NT2/D1 (cell line): ENCODE data around the gene CAMK2B.

Experiments
- DNase-seq: peaks from one replicate; pipeline ENCODE4 v3.0.0-alpha.2; 2011; ENCODE audit warnings: low read depth, low spot score
- H3K27me3 ChIP-seq: 2 replicates; pipeline ENCODE4 v1.6.0; 2011; ENCODE audit warnings: mild to moderate bottlenecking; ENCODE audit not compliant: insufficient read length, insufficient read depth
- H3K36me3 ChIP-seq: 2 replicates; pipeline ENCODE4 v1.6.1; 2011; ENCODE audit warnings: mild to moderate bottlenecking, low read length, mixed read lengths; ENCODE audit not compliant: insufficient read depth, insufficient read length
- H3K4me1 ChIP-seq: 2 replicates; pipeline ENCODE4 v1.5.1; 2011; ENCODE audit not compliant: insufficient read depth, insufficient read length
- H3K4me3 ChIP-seq: 2 replicates; pipeline ENCODE4 v1.5.1; 2011; ENCODE audit warnings: low read depth; ENCODE audit not compliant: insufficient read length
- H3K9ac ChIP-seq: 2 replicates; pipeline ENCODE4 v1.6.0; 2011; ENCODE audit warnings: low read depth; ENCODE audit not compliant: insufficient read length
- H3K9me3 ChIP-seq: 2 replicates; pipeline ENCODE4 v1.5.1; 2011; ENCODE audit warnings: mild to moderate bottlenecking, low read length; ENCODE audit not compliant: insufficient read depth
- SUZ12 ChIP-seq: IDR thresholded peaks from 2 replicates; pipeline ENCODE4 v1.6.1; 2011; ENCODE audit not compliant: insufficient read length, insufficient read depth; ENCODE audit errors: extremely low read depth
- YY1 ChIP-seq: IDR thresholded peaks from 2 replicates; pipeline ENCODE4 v1.6.1; 2011; ENCODE audit not compliant: insufficient read length, insufficient read depth
- ZNF274 ChIP-seq: IDR thresholded peaks from 2 replicates; pipeline ENCODE4 v1.6.1; 2011; ENCODE audit warnings: mild to moderate bottlenecking, low read depth, low read length

The CAMK2B gene

GRCh38 chr7:44217852-44218402, 107.5 kb downstream of the CAMK2B start:
- H3K9ac ChIP-seq, result peak overlapping the region; percentile 47
- H3K36me3 ChIP-seq, result peaks cover 22% of the 10 kb centered on the region
- no peak overlapping the region for H3K4me3 ChIP-seq
- TF ChIP-seq SUZ12 (no peak), ZNF274 (no peak), YY1 (no peak)
- H3K4me1 ChIP-seq, result peaks cover 41% of the 10 kb centered on the region
- no peak for DNase-seq
- no peaks in the 10 kb centered on the region; the same call in 1 of the 2 replicates for H3K9me3 ChIP-seq
- H3K27me3 ChIP-seq, result no peaks in the 10 kb centered on the region

DNA sequence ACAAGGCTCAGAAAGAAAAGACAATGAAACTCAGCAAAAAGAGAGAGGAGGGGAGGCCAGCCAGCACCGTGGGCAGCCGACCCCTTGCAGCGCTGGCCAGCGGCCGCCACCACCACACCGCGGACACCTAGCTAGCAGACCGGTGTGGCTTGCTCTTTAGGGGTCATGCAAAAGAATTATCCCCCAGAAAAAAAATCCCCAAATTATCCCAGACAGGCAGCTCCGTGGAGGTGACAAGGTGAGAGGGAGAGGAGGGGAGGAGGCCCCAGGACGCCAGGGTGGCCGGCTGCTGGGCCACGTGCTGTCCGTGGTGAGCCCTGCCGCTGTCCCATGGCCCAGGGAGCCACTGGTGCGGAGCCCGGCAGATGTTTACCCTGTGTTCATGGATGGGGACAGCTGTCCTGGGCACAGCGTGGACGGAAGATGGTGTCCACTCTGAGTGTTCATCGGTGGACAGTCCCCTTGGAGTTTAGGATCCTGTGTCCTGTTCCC, 108.1 kb downstream of the CAMK2B start:
- Histone ChIP-seq H3K9ac (no peak overlapping the region), H3K4me3 (no peak overlapping the region), H3K4me1 (peaks cover 41% of the 10 kb centered on the region), H3K36me3 (peaks cover 28% of the 10 kb centered on the region), H3K27me3 (no peaks in the 10 kb centered on the region), H3K9me3 (no peaks in the 10 kb centered on the region; the same call in 1 of the 2 replicates)
- TF ChIP-seq SUZ12, result no peak
- no peak for TF ChIP-seq ZNF274
- no peak for TF ChIP-seq YY1
- DNase-seq, result no peak

DNA sequence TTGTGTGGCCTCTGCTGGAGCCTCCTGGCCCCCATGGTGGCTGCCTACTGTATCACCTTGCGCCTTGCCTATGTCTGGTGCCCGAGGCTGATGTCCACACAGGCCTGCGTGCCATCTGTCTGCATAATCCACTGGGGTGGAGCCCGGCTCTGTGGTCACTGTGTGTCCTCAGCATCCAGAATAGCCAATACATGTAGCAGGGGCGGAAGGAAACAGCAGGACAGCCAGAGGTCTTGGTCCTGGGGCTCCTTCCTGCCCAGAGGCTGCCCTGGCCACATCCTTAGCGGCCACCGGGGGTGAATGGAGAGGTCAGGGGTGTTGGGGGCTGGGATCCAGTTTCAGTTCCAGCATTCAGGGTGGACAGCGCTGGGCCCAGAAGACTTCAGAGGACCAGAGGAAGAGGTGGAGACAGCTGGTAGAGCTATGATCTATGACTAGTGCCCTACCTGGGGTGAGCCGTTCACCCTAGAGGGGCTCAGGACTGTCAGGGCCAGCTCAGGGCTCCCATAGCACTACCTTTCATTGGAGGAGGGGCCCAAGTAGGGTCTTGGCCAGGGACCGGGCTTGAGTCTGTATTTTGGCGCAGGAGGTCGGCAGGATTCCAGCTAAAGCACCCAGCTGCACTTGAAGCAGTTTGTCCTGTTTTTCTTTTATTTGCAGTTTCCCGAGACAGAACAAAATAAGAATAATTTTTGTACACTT, 108.7 kb downstream of the CAMK2B start:
- H3K4me3 ChIP-seq, result no peak overlapping the region
- no peak overlapping the region for H3K9ac ChIP-seq
- H3K9me3 ChIP-seq, result no peaks in the 10 kb centered on the region; the same call in 1 of the 2 replicates
- no peaks in the 10 kb centered on the region for H3K27me3 ChIP-seq
- H3K36me3 ChIP-seq, result peaks cover 34% of the 10 kb centered on the region
- TF ChIP-seq YY1, result no peak
- no peak for TF ChIP-seq SUZ12
- TF ChIP-seq ZNF274, result no peak
- DNase-seq, result no peak
- peaks cover 41% of the 10 kb centered on the region for H3K4me1 ChIP-seq

GRCh38 chr7:44216019-44216418, 109.4 kb downstream of the CAMK2B start:
- no peak overlapping the region for H3K4me3 ChIP-seq
- H3K9me3 ChIP-seq, result no peaks in the 10 kb centered on the region; the same call in 1 of the 2 replicates
- TF ChIP-seq YY1, result no peak
- no peak for TF ChIP-seq SUZ12
- TF ChIP-seq ZNF274, result no peak
- DNase-seq, result no peak
- H3K4me1 ChIP-seq, result peaks cover 39% of the 10 kb centered on the region
- H3K36me3 ChIP-seq, result peaks cover 41% of the 10 kb centered on the region
- H3K9ac ChIP-seq, result no peak overlapping the region
- H3K27me3 ChIP-seq, result no peaks in the 10 kb centered on the region

GRCh38 chr7:44215531-44215930, 109.9 kb downstream of the CAMK2B start:
- no peak overlapping the region for H3K4me3 ChIP-seq
- no peak for DNase-seq
- no peaks in the 10 kb centered on the region; the same call in 1 of the 2 replicates for H3K9me3 ChIP-seq
- no peaks in the 10 kb centered on the region for H3K27me3 ChIP-seq
- H3K9ac ChIP-seq, result peak overlapping the region; percentile 50
- H3K36me3 ChIP-seq, result peaks cover 46% of the 10 kb centered on the region
- TF ChIP-seq ZNF274 (no peak), YY1 (no peak), SUZ12 (no peak)
- peaks cover 39% of the 10 kb centered on the region for H3K4me1 ChIP-seq

- Histone ChIP-seq H3K27me3 (no peaks in the 10 kb centered on the region), H3K9me3 (no peaks in the 10 kb centered on the region; the same call in 1 of the 2 replicates), H3K4me3 (no peak overlapping the region), H3K4me1 (peaks cover 33% of the 10 kb centered on the region), H3K36me3 (peaks cover 62% of the 10 kb centered on the region), H3K9ac (peak overlapping the region; percentile 7)
- TF ChIP-seq YY1, result no peak
- TF ChIP-seq SUZ12, result no peak
- no peak for DNase-seq
These were observed 111.5 kb downstream of the CAMK2B start for GRCh38 chr7:44213877-44214388.

- Histone ChIP-seq H3K4me1 (peaks cover 29% of the 10 kb centered on the region), H3K36me3 (peaks cover 68% of the 10 kb centered on the region), H3K9ac (peak overlapping the region; percentile 7), H3K9me3 (no peaks in the 10 kb centered on the region), H3K4me3 (no peak overlapping the region), H3K27me3 (no peaks in the 10 kb centered on the region)
- TF ChIP-seq SUZ12 (no peak), ZNF274 (no peak), YY1 (no peak)
- no peak for DNase-seq
These were observed 112.1 kb downstream of the CAMK2B start for GRCh38 chr7:44213206-44213876.
